Measurements from ENCODE around the gene GCSAM.

Gene GCSAM

DNA sequence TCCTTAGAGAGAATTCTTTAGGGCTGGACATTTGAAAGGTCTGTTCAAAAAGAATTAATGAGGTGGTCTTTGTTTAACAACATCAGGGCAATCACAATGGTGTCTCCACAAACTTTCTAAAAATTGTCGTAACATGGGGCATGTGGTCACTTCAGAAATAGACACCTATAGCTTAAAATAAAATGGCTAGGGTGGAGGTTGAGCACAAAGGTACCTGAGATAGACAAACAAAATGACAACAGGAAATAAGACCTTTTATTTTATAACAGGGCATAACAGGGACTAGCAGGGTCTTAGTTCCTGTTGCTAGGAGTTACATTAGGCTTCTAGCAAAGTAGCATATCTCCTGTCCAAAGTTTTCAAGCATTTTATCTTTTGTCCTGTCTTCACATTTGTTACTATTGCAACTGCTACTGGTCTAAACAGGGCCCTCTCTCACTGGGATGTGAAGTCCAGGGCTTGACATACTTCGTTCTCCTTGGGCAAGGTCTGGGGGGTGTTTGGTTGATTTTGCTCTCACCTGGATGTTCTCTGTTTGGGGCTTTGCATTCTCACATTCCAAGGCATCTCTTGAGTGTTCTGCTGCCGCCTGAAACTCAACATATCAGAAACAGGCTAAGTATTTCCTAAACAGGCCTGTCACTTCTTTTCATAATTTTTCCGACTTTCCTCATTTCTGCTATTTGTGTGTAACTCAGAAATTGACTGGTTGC, 3.0 kb downstream of the GCSAM start:
- no peak for DNase-seq (ENCODE audit: low spot score)

DNA sequence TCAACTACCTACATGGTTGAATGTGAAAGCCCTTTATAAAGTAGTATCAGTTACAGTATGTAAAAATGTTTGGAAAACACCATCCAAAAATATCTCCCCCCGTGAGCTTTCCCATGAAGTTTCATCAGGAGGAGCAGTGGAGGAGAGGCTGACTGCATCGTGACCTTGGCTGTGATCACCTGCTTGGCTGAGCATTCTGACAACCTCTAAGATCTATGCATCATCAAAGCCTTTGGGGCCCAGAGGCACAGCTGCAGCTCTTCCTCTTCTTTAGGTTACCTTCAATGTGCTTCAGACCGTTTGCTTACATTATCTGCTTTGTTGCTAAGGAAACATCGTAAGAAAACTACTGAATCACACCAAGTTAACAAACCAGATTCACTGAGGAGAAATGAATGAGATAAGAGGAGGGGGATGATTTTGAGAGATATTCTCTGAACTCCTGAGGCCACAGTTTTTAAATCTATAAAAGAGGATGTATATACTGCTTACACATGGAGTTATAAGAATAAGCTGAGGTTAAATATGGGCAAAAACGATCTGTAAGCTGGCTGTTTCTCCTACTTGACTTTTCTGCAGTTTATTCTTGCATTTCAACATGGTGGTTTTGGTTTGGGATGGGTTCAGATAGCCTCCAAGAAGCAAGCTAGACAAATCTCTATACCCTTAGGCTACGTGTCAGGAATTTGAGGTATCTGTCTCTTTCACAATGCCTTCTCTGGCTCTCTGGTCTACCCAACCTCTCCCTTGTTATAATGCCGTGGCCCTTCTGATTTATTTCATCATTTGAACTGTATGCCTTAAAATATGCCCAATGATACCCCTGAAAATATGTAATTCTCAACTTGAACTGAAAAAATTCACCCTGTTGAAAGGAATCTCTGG, 4.0 kb downstream of the GCSAM start:
- peak; percentile 81 for DNase-seq (ENCODE audit: low spot score)

- no peak for DNase-seq (ENCODE audit: low spot score)
Measured at GRCh38 chr3:112127522-112128494, 5.2 kb downstream of the GCSAM start.

DNA sequence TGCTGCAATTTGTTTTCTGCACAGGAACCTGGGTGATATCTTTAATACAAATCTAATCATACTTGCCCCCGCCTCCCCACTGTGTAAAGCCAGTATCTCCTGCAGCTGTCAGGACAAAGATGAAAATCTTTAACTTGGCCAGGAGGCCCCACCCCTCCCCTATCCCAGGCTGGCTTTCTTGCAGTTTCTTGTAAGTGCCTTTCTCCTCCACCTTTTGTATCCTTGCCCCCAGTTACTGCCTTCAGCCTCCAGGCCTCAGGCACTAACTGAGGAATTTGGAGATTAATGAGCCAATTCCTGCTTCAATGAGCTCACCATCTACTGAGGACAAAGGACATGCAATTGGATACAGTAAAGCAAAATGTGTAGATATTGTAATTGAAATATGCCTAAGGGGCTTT, 6.5 kb downstream of the GCSAM start:
- no peak for DNase-seq (ENCODE audit: low spot score)

DNA sequence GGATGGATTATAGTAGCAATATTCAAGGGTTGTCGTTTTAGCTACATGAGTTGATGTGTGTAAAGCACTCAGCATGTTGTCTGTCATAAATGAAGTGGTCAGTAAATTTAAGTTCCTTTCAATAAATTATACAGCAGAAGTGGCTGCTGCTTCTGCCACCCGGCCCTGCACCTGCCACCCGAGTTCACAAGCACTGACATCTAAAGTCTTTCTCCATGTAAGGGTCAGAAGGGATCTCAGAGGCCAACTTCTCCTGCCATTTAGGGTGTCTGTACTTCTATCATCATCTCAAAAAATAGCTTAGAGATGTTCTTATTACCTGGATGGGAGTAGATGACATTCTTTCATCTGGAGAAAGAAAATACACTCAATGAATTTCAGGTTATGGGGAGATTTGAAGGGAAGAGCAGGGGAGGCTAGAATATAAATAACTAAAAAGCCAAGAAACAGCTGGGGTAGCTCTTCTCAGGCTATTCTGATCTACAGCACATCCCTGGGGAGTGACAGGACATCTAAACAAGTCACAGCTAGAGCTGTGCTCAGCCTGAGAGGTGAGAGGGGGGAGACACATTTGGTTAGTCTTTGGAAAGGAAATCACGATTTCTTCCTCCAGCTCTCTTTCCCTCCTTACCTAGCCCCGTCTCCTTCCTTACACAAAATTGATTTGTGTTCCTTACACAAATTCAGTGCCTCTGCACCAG, 8.0 kb downstream of the GCSAM start:
- no peak for DNase-seq (ENCODE audit: low spot score)

- DNase-seq (ENCODE audit: low spot score) = no peak
Measured at GRCh38 chr3:112123548-112123947, 9.5 kb downstream of the GCSAM start.

- DNase-seq (ENCODE audit: low spot score) = no peak
Measured at GRCh38 chr3:112122870-112123269, 10.2 kb downstream of the GCSAM start.

- no peak for DNase-seq (ENCODE audit: low spot score)
Measured at GRCh38 chr3:112121577-112122547, 11.2 kb downstream of the GCSAM start.

GRCh38 chr3:112119962-112120836, 12.8 kb downstream of the GCSAM start:
- no peak for DNase-seq (ENCODE audit: low spot score)

DNA sequence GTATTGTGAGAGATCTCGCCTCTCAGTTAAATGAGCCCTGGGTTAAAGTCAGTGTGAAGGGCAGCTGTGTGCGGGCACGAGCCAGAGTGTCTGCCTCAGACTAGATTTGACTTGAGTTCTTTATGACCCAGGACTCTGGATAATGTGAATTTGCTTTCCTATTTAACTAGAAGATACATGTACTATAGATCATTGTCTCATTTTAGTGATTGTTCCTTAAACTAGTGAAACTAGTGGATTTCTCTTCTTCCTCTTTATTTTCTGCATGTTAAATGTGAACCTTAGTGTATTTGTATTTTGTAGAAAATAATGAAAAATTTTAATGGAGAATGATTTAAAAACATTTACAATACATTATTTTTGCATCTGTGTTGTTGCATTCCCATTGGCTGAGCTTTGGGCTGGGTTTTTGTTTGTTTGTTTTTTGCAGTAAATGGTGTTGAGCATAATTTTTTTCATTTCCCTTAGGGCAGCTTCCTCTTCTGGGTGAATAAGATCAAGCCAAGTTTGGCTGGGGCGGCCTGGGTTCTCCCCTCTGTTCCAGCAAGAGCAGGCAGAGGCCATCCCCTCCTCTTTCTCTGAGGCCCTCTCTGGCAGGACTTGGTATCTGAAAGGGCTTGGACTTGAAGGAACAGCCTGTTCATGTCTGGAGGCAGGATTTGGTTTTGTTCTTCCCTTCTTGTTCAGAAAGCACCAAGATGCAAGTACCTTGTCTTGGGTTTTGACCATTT, 15.0 kb downstream of the GCSAM start:
- DNase-seq (ENCODE audit: low spot score) = no peak

- no peak for DNase-seq (ENCODE audit: low spot score)
Measured at GRCh38 chr3:112117415-112117814, 15.6 kb downstream of the GCSAM start.

- DNase-seq (ENCODE audit: low spot score) = no peak
Measured at GRCh38 chr3:112116748-112117186, 16.3 kb downstream of the GCSAM start.

DNA sequence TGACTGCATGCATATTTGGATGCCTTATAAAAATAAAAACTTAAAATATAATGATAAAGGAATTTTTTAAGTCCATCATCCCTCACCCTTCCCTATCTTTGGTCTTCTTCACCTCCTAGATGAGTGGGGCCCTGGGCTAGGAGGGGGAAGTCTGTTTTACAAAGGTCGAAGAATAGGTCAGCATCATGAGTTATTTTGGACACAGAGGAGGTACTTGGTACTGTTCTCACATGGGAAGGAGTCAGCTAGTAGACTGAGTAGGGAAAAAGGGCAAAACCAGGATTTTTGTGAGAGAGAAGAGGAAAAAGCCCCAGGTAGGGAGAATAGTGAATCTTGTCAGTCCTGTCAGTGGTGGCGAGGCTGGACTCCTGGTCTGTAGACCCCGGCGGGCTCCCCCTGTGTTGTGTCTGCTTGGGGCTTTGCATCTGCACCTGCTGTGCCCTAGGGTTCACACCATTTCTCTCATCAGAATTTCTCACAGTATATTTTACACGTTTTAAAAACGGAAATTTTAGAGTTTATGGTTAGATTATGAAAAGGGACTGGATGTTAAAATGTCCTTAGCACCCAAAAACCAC, 17.2 kb downstream of the GCSAM start:
- no peak for DNase-seq (ENCODE audit: low spot score)

DNA sequence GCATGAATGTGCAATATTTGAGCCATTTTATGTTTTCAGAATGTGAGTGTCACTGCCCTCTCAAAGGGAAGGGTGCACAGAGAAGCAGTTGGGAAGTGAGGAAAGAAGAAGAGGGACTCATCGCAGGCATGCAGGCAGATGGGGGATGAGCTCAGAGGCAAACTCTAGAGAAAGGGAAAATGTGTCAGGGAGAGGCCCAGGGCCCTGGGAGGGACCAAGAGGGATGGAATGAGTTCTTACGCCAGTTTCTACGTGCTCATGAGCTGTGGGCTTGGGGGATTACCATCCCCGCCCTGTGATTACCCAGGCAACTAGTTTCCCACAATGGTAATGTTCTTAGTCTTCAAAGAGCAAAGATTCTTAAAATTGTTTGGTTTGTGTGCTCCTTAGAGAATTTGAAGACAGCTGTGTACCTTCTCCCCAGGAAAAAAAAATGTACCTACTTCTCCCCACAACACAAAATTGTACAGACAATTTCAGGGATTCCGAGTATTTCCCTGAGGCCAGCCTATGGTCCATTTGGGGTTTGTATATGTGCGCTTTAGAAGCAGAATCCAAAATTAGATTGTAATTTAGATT, 17.8 kb downstream of the GCSAM start:
- DNase-seq (ENCODE audit: low spot score) = no peak

- no peak for DNase-seq (ENCODE audit: low spot score)
Measured at GRCh38 chr3:112114576-112115160, 18.4 kb downstream of the GCSAM start.

DNA sequence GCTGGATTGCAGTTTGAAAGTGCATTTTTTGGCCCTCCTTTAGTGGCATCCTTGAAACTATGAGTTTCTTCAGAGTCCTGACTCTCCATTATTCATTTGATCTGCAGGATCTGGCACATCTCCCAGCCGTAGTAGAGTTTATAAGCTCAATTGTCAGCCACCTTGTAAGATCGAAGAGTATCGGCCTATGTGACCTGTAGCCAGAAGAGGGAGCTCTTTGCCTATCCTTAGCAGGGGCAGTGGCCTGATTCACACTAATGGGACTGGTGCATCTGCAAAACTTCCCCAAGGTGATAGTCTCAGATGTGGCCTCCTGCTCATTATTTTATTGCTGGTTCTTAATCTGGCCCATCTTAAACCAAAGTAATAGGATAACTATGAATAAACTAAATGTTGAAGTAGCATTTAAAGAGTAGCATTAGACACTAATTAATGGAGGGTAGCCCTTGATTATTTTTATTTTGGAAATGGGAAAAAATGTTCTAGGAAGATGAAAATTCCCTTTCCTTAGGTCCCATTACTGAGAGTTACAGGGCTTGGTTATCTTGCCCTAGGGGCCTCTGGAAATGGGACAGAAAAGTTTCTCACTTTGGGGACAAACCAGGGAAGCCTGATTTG, 21.2 kb downstream of the GCSAM start:
- DNase-seq (ENCODE audit: low spot score) = peak; percentile 83

GRCh38 chr3:112109322-112109721, 23.7 kb downstream of the GCSAM start:
- DNase-seq (ENCODE audit: low spot score) = no peak

Measured in CD4-positive, alpha-beta T cell treated with Interleukin-15 for 4 hours (primary cell).